Neural progenitor cell (in vitro differentiated cells): ENCODE measurements around the gene PI16.

ENCODE experiments used
- CTCF ChIP-seq: fragments of 200-600 bp; sonication (generic); IDR thresholded peaks from 2 replicates; pipeline ENCODE4 v1.5.1; 2017; ENCODE audit warnings: antibody characterized with exemption, mild to moderate bottlenecking
- EZH2phosphoT487 ChIP-seq: fragments of 200-600 bp; sonication (generic); IDR thresholded peaks from 2 replicates; pipeline ENCODE4 v1.6.1; 2017; ENCODE audit warnings: antibody characterized with exemption

- TF ChIP-seq CTCF (no peak), EZH2phosphoT487 (no peak)
Measured at GRCh38 chr6:36976931-36977330, 22.4 kb downstream of the PI16 start.
